ENCODE results near the gene RPUSD4. TPM values are rescaled to one million over a fixed set of nuclear protein-coding genes. Genes with fewer than 3 reads are reported as not detected.

RPUSD4 gene
- total and polyA plus RNA-seq, 2 experiments from 2014 or later = 20.8 to 60.8 TPM

- TF ChIP-seq NANOG (IDR thresholded peaks at IDR 0.05; ENCODE audit: borderline replicate concordance) (no peak), CREB1 (CRISPR knock-in tag; IDR thresholded peaks at IDR 0.05; ENCODE audit: low read depth) (no peak), STAT1 (IDR thresholded peaks at IDR 0.05; ENCODE audit: unreplicated experiment) (no peak), ZNF331 (CRISPR knock-in tag; IDR thresholded peaks at IDR 0.05; ENCODE audit: low read depth) (no peak), JUNB (IDR thresholded peaks at IDR 0.05; ENCODE audit: unreplicated experiment) (no peak), EZH2 (IDR thresholded peaks at IDR 0.05; ENCODE audit: low read depth, unreplicated experiment) (no peak), REST (IDR thresholded peaks at IDR 0.05; ENCODE audit: unreplicated experiment) (no peak), ZNF462 (CRISPR knock-in tag; IDR thresholded peaks at IDR 0.05) (no peak), ZNF114 (CRISPR knock-in tag; IDR thresholded peaks at IDR 0.05) (no peak), POLR2AphosphoS5 (IDR thresholded peaks at IDR 0.05; ENCODE audit: low read depth) (no peak), CTCF (conservative IDR thresholded peaks at IDR 0.05; ENCODE audit: low read depth in 2 of 2) (no peak), EZH2phosphoT487 (IDR thresholded peaks at IDR 0.05; ENCODE audit: unreplicated experiment) (no peak), ETS1 (IDR thresholded peaks at IDR 0.05) (no peak)
- Mint-ChIP-seq H3K27me3 (ENCODE audit: insufficient read depth, low read depth, poor library complexity) (peaks cover 9% of the 10 kb centered on the region), H3K4me1 (peaks cover 2% of the 10 kb centered on the region; the same call in 2 of the 3 replicates), H3K27ac (no peak overlapping the region), H3K9me3 (no peaks in the 10 kb centered on the region), H3K36me3 (ENCODE audit: low read depth) (no peaks in the 10 kb centered on the region), H3K4me3 (no peak overlapping the region)
- Histone ChIP-seq H3K4me2 (no peak overlapping the region), H3F3A (replicated peaks; ENCODE audit: low read depth) (no peaks in the 10 kb centered on the region), H3K4me3 (no peak overlapping the region), H3K27ac (ENCODE audit: low read depth) (no peak overlapping the region), H3K36me3 (ENCODE audit: insufficient read depth) (no peaks in the 10 kb centered on the region), H4K20me1 (replicated peaks; ENCODE audit: insufficient read depth) (no peaks in the 10 kb centered on the region), H3K9me2 (ENCODE audit: insufficient read depth) (no peaks in the 10 kb centered on the region), H3K4me1 (ENCODE audit: insufficient read depth) (no peaks in the 10 kb centered on the region), H2AFZ (no peak overlapping the region), H3K79me2 (replicated peaks; ENCODE audit: insufficient read depth) (no peaks in the 10 kb centered on the region), H3K27me3 (ENCODE audit: insufficient read depth) (no peaks in the 10 kb centered on the region)
- ATAC-seq = no peak
- no peak for DNase-seq (ENCODE audit: low spot score)
Measured at GRCh38 chr11:126174816-126175215, 36.6 kb downstream of the RPUSD4 start.

Measured in GM23338 (cell line).